ENCODE measurements around the gene PMM1. TPM values are rescaled to one million over a fixed set of nuclear protein-coding genes. Genes with fewer than 3 reads are reported as not detected.

PMM1 gene
- total RNA-seq, 1 experiment from 2014 or later, result 19.8 TPM

DNA sequence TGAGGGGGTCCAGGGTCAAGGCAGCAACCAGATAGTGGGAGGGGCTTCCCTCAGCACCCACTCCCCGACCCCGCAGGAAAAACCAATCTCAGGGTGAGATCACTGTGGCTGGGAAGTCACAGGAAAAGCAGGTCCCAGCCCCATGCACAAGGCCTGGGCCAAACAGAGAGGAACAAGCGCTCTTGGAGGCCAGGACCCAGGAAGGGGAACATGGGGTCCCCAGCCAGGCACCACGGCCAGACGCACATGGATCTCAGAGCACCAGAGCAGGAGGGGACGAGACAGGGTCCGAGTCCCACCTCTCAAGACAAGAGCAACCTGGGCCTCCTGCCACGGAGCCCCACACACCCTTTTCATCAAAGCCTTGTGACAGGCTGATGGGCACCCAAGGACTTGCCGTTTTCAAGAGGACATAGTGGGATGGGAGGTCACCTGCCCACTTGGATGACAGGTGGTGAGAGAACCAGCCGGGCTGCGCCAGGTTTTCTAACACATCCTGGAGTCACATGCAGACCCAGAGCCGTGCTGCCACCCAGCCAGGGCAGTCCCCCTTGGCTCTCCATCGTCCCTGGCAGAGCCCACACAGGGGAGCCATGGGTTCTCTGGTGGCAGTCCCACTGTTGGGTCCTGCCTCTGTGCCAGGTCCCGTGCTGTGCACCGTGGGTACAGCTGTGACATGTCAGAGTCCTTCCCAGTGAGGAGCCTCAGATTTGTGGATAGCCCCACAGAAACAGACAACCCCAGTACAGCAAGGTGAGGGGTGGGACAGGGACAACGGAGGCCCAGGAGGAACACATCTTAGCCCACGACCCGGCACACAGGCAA, 58.5 kb downstream of the PMM1 start:
- Histone ChIP-seq H4K5ac (ENCODE audit: insufficient read length, low read depth, low read length) (no peak overlapping the region), H3K9ac (ENCODE audit: extremely low read depth, insufficient read length, low read length) (no peak overlapping the region), H3K4me1 (ENCODE audit: insufficient read depth, low read length) (no peaks in the 10 kb centered on the region), H2BK120ac (ENCODE audit: low read depth, low read length, poor library complexity, severe bottlenecking) (no peak overlapping the region), H2BK12ac (ENCODE audit: insufficient read length, low read depth, low read length) (no peak overlapping the region), H3K79me1 (ENCODE audit: insufficient read depth, low read depth, low read length, poor library complexity, severe bottlenecking) (no peaks in the 10 kb centered on the region), H3K18ac (ENCODE audit: insufficient read length, low read depth, low read length) (no peak overlapping the region), H3K4me2 (ENCODE audit: insufficient read depth, insufficient read length, low read length) (no peak overlapping the region), H3T11ph (ENCODE audit: low read length) (no peak overlapping the region), H3K23me2 (ENCODE audit: insufficient read length, low read depth, low read length, poor library complexity, severe bottlenecking) (no peaks in the 10 kb centered on the region), H3K23ac (ENCODE audit: insufficient read length, low read depth, low read length) (no peak overlapping the region), H4K91ac (ENCODE audit: insufficient read length, low read depth, low read length) (no peak overlapping the region), H3K4ac (ENCODE audit: low read depth, low read length) (no peak overlapping the region), H2BK5ac (ENCODE audit: insufficient read length, low read length) (no peak overlapping the region), H2AK5ac (ENCODE audit: insufficient read length, low read length) (no peak overlapping the region), H3K9me3 (ENCODE audit: control insufficient read depth, low read depth, low read length) (no peaks in the 10 kb centered on the region), H4K8ac (replicated peaks; ENCODE audit: insufficient read length, low read depth, low read length) (no peak overlapping the region), H4K20me1 (ENCODE audit: control insufficient read depth, insufficient read depth, insufficient read length) (no peaks in the 10 kb centered on the region), H2BK15ac (ENCODE audit: low read depth, low read length) (no peak overlapping the region), H2BK20ac (ENCODE audit: low read depth, low read length, poor library complexity, severe bottlenecking) (no peak overlapping the region), H3K79me2 (ENCODE audit: insufficient read depth, low read length) (peaks cover 1% of the 10 kb centered on the region; the same call in 1 of the 2 replicates), H3K27me3 (ENCODE audit: insufficient read depth, low read length) (no peaks in the 10 kb centered on the region), H2AFZ (ENCODE audit: low read length) (no peak overlapping the region), H3K27ac (ENCODE audit: insufficient read length, low read depth, low read length) (no peak overlapping the region), H3K56ac (ENCODE audit: insufficient read length, low read depth, low read length) (no peak overlapping the region), H3K14ac (ENCODE audit: insufficient read depth, low read length) (no peak overlapping the region)
- Mint-ChIP-seq H3K27ac (peak overlapping the region in 2 of 3 experiments; percentile 62 to 87; a peak in 3 of 7 replicates), H3K27me3 (ENCODE audit: low read depth) (peaks cover 3% of the 10 kb centered on the region; the same call in 1 of the 2 replicates), H3K4me1 (peaks cover 2 to 9% of the 10 kb centered on the region in 2 experiments; a peak in 3 of 4 replicates), H3K4me3 (no peak overlapping the region), H3K36me3 (ENCODE audit: insufficient read depth in 1 of 3, low read depth in 3 of 3) (peaks cover 20 to 80% (median 50%) of the 10 kb centered on the region in 3 experiments), H3K9me3 (no peaks in the 10 kb centered on the region)
- WGBS (ENCODE audit: extremely low coverage, insufficient read length, low lambda C conversion rate), result no CpG with 5 or more reads among the region's 18 CpGs
- no peak for TF ChIP-seq CTCF (conservative IDR thresholded peaks at IDR 0.05)
- DNase-seq, result no peak
